ENCODE measurements around the gene KCNK18. TPM values are rescaled to one million over a fixed set of nuclear protein-coding genes. Genes with fewer than 3 reads are reported as not detected.

The KCNK18 gene
- total RNA-seq, 1 experiment from 2014 or later = not detected

DNA sequence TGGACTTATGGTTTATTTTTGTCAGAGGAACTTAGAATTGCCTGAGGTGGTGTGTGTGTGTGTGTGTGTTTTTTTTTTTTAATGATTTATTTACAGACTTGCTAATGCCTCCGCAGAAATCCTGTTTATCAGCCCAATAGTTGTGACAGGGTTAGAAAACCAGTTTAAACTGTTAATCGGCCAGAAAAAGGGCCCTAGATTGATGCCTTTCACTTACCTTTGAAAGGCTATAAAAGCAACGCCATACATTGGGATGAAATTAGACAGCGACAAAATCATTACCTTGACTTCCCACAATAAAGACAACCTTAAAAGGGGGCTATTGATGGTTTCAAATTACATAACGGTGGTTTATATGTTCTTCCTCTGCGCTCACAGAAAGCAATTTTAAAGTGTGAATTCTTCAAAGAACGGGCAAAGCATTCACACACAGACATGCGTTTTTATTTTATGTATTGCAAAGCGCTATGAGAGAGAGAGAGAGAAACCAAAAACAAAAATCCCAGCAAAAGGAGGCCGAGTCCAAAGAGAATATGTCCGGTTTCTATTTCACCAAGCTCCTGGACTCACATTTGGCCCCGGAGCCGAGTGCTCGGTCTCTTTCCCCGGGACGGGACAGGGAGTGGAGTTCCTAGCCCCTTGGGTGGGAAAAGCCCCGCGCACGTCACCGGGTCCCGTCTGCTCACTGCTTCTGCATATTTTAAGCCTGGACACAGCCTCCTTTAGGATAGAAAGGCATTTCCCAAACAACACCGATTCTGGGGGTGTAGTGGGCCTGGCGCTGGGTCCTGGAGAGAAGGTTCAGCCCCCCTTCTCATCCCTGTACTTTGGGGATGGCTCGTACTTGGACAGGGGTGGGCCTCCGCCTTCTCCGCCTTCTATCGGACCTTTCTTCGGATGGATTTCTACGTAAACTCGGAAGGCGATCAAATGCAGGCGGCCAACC lies 32.4 kb upstream of the KCNK18 start:
- peaks cover 7% of the 10 kb centered on the region for H3K4me1 ChIP-seq (ENCODE audit: insufficient read depth, low read length)
- no peak overlapping the region for H2BK5ac ChIP-seq (ENCODE audit: insufficient read length, low read length)
- H3K23ac ChIP-seq (ENCODE audit: insufficient read length, low read depth, low read length) = no peak overlapping the region
- peaks cover 18% of the 10 kb centered on the region for H3K23me2 ChIP-seq (ENCODE audit: insufficient read length, low read depth, low read length, poor library complexity, severe bottlenecking)
- H3K9ac ChIP-seq (ENCODE audit: extremely low read depth, insufficient read length, low read length) = no peak overlapping the region
- no peak overlapping the region for H4K8ac ChIP-seq (replicated peaks; ENCODE audit: insufficient read length, low read depth, low read length)
- H3K4me2 ChIP-seq (ENCODE audit: insufficient read depth, insufficient read length, low read length) = peak overlapping the region; percentile 44
- H3K4me3 Mint-ChIP-seq = peak overlapping the region in 1 of 2 experiments; percentile 48; a peak in 3 of 5 replicates
- no peak overlapping the region for H4K91ac ChIP-seq (ENCODE audit: insufficient read length, low read depth, low read length)
- no peak overlapping the region for H2BK120ac ChIP-seq (ENCODE audit: low read depth, low read length, poor library complexity, severe bottlenecking)
- H3K9me3 ChIP-seq (ENCODE audit: control insufficient read depth, low read depth, low read length) = no peaks in the 10 kb centered on the region
- no peak overlapping the region for H3K18ac ChIP-seq (ENCODE audit: insufficient read length, low read depth, low read length)
- H3K36me3 Mint-ChIP-seq (ENCODE audit: insufficient read depth in 1 of 3, low read depth in 3 of 3) = no peaks in the 10 kb centered on the region; a peak in 1 of 7 replicates
- H3K27me3 ChIP-seq (ENCODE audit: insufficient read depth, low read length) = peaks cover 86% of the 10 kb centered on the region
- H3K27me3 Mint-ChIP-seq (ENCODE audit: low read depth) = peaks cover 99% of the 10 kb centered on the region
- H2BK12ac ChIP-seq (ENCODE audit: insufficient read length, low read depth, low read length) = no peak overlapping the region
- H3T11ph ChIP-seq (ENCODE audit: low read length) = no peak overlapping the region
- no peak overlapping the region for H3K27ac Mint-ChIP-seq
- H2BK20ac ChIP-seq (ENCODE audit: low read depth, low read length, poor library complexity, severe bottlenecking) = no peak overlapping the region
- H3K4me1 Mint-ChIP-seq = peaks cover 20 to 48% of the 10 kb centered on the region in 2 experiments
- no peak overlapping the region for H3K14ac ChIP-seq (ENCODE audit: insufficient read depth, low read length)
- no peak overlapping the region for H3K4ac ChIP-seq (ENCODE audit: low read depth, low read length)
- no CpG with 5 or more reads among the region's 32 CpGs for WGBS (ENCODE audit: extremely low coverage, insufficient read length, low lambda C conversion rate)
- H2AK5ac ChIP-seq (ENCODE audit: insufficient read length, low read length) = no peak overlapping the region
- DNase-seq = no peak
- H2BK15ac ChIP-seq (ENCODE audit: low read depth, low read length) = no peak overlapping the region
- H3K56ac ChIP-seq (ENCODE audit: insufficient read length, low read depth, low read length) = no peak overlapping the region
- TF ChIP-seq, protein P1, sequence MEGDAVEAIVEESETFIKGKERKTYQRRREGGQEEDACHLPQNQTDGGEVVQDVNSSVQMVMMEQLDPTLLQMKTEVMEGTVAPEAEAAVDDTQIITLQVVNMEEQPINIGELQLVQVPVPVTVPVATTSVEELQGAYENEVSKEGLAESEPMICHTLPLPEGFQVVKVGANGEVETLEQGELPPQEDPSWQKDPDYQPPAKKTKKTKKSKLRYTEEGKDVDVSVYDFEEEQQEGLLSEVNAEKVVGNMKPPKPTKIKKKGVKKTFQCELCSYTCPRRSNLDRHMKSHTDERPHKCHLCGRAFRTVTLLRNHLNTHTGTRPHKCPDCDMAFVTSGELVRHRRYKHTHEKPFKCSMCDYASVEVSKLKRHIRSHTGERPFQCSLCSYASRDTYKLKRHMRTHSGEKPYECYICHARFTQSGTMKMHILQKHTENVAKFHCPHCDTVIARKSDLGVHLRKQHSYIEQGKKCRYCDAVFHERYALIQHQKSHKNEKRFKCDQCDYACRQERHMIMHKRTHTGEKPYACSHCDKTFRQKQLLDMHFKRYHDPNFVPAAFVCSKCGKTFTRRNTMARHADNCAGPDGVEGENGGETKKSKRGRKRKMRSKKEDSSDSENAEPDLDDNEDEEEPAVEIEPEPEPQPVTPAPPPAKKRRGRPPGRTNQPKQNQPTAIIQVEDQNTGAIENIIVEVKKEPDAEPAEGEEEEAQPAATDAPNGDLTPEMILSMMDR (conservative IDR thresholded peaks at IDR 0.05) = no peak
- no peak overlapping the region for H4K5ac ChIP-seq (ENCODE audit: insufficient read length, low read depth, low read length)
- H4K20me1 ChIP-seq (ENCODE audit: control insufficient read depth, insufficient read depth, insufficient read length) = no peaks in the 10 kb centered on the region
- H3K79me1 ChIP-seq (ENCODE audit: insufficient read depth, low read depth, low read length, poor library complexity, severe bottlenecking) = no peaks in the 10 kb centered on the region
- H2AFZ ChIP-seq (ENCODE audit: low read length) = no peak overlapping the region
- peaks cover 0 to 16% of the 10 kb centered on the region in 2 experiments; a peak in 1 of 5 replicates for H3K9me3 Mint-ChIP-seq
- no peaks in the 10 kb centered on the region for H3K79me2 ChIP-seq (ENCODE audit: insufficient read depth, low read length)
- H3K27ac ChIP-seq (ENCODE audit: insufficient read length, low read depth, low read length) = no peak overlapping the region

Data from H9 (cell line).